A549 treated with dexamethasone at 1 μM for 4 hours (cell line): ENCODE measurements around the gene BAMBI. TPM values are rescaled to one million over a fixed set of nuclear protein-coding genes. Genes with fewer than 3 reads are reported as not detected.

Source experiments
- total RNA-seq: library from RNA; stranded (reverse); fragments of 200-300 nt; extraction: Qiagen RNA extraction; gene quantifications from 5 replicates; pipeline ENCODE4 v1.2.3, GENCODE V29; 2022

The BAMBI gene, protein sequence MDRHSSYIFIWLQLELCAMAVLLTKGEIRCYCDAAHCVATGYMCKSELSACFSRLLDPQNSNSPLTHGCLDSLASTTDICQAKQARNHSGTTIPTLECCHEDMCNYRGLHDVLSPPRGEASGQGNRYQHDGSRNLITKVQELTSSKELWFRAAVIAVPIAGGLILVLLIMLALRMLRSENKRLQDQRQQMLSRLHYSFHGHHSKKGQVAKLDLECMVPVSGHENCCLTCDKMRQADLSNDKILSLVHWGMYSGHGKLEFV
- total RNA-seq, result 9.3 to 12.6 TPM (median 11.3 TPM) in 5 replicates

DNA sequence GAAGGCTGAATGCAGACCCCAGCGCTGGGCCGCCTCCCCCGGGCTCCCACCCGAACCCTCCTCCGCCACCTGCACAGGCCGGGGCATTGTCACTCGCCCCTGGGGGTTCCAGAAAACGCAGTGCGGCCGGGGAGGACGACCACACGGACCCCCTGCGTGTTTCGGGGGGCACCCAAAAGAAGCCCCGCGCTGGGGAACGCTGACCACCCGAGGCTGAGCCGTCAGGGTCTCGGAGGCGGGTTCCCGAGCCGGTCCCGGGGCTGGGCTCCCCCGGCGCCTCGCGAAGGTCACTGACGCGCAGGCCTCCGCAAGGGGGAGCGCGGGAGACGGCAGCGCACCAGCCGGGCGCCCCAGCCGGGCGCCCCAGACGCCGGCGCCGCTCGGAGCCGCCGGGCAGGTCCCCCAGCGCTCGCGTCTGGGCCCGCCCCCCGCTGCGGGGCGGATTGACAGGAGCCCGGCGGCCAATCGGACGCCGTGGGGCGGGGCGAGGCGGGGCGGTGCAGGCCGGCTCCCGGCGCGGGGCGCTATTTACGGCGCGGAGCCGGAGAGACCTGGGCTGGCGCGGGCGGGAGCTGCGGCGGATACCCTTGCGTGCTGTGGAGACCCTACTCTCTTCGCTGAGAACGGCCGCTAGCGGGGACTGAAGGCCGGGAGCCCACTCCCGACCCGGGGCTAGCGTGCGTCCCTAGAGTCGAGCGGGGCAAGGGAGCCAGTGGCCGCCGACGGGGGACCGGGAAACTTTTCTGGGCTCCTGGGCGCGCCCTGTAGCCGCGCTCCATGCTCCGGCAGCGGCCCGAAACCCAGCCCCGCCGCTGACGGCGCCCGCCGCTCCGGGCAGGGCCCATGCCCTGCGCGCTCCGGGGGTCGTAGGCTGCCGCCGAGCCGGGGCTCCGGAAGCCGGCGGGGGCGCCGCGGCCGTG, at the start of gene BAMBI:
Gene BAMBI (plus strand): TSS at position 554 of the 920 bp plus-strand sequence. CDS start 377 bp downstream, outside the sequence.

Other genes with a start within 250 kb of the BAMBI start
- gene WAC, start 144.4 kb upstream of the BAMBI start, total RNA-seq, result 63.6 to 89.7 TPM (median 79.3 TPM) in 5 replicates